Right lung (tissue), 5 donors: ENCODE results near the gene ZIC1. TPM values are rescaled to one million over a fixed set of nuclear protein-coding genes. Genes with fewer than 3 reads are reported as not detected.

ENCODE experiments used
- DNase-seq, 2 donors: peaks; one replicate each; pipeline ENCODE4 v3.0.0-alpha.2; 2013
- polyA plus RNA-seq, 5 donors: library from polyadenylated mRNA; unstranded; fragments of 120-200 nt; gene quantifications; one replicate each; pipeline versions ENCODE4 v1.2.1 to v1.2.3, GENCODE V29; 2013; ENCODE audit warnings: inconsistent platforms in 1 of 5, low replicate concordance in 1 of 5; ENCODE audit not compliant: insufficient read length in 5 of 5, insufficient read depth in 1 of 5

Gene ZIC1
- polyA plus RNA-seq, 5 donors: 0.28 to 0.87 TPM; not detected in 3

- DNase-seq: no peak
Measured at GRCh38 chr3:147379651-147380050, 29.5 kb upstream of the ZIC1 start.

- no peak for DNase-seq
Measured at GRCh38 chr3:147380387-147380951, 28.7 kb upstream of the ZIC1 start.

GRCh38 chr3:147380977-147381376 is 28.2 kb upstream of the ZIC1 start:
- DNase-seq: no peak

- no peak for DNase-seq
Measured at GRCh38 chr3:147381596-147381995, 27.6 kb upstream of the ZIC1 start.

- DNase-seq: no peak
Measured at GRCh38 chr3:147383617-147384016, 25.5 kb upstream of the ZIC1 start.

GRCh38 chr3:147384210-147385058 is 24.7 kb upstream of the ZIC1 start:
- DNase-seq: no peak

- no peak for DNase-seq
Measured at GRCh38 chr3:147385059-147386012, 23.8 kb upstream of the ZIC1 start.

- no peak for DNase-seq
Measured at GRCh38 chr3:147387291-147387884, 21.8 kb upstream of the ZIC1 start.

GRCh38 chr3:147387885-147388699 is 21.1 kb upstream of the ZIC1 start:
- no peak for DNase-seq

GRCh38 chr3:147388700-147389580 is 20.2 kb upstream of the ZIC1 start:
- no peak for DNase-seq

- DNase-seq: no peak
Measured at GRCh38 chr3:147389717-147390116, 19.4 kb upstream of the ZIC1 start.

- no peak for DNase-seq
Measured at GRCh38 chr3:147390589-147391569, 18.3 kb upstream of the ZIC1 start.

GRCh38 chr3:147391781-147392624 is 17.2 kb upstream of the ZIC1 start:
- no peak for DNase-seq

- no peak for DNase-seq
Measured at GRCh38 chr3:147392625-147392946, 16.6 kb upstream of the ZIC1 start.

- DNase-seq: no peak
Measured at GRCh38 chr3:147393261-147393942, 15.8 kb upstream of the ZIC1 start.

- no peak for DNase-seq
Measured at GRCh38 chr3:147393943-147394883, 15.0 kb upstream of the ZIC1 start.
